Measurements from ENCODE around the gene STAG1.
"Not testable (repeated sequence)": the region's sequence is repeated elsewhere in the genome, so short reads cannot be mapped to it uniquely, and the experiment has no call there.

STAG1 gene

GRCh38 chr3:136783708-136784191, 31.6 kb upstream of the STAG1 start:
- DNase-seq (ENCODE audit: insufficient read length, low spot score), result no peak
- no peak for TF ChIP-seq CTCF (IDR thresholded peaks at IDR 0.05; ENCODE audit: insufficient read depth, missing control alignments)
- FAIRE-seq, result no peak

GRCh38 chr3:136780741-136781140, 28.6 kb upstream of the STAG1 start:
- DNase-seq (ENCODE audit: insufficient read length, low spot score), result no peak
- no peak for TF ChIP-seq CTCF (IDR thresholded peaks at IDR 0.05; ENCODE audit: insufficient read depth, missing control alignments)
- no peak for FAIRE-seq

GRCh38 chr3:136778865-136779264, 26.7 kb upstream of the STAG1 start:
- DNase-seq (ENCODE audit: insufficient read length, low spot score) (no peak), FAIRE-seq (no peak)
- TF ChIP-seq CTCF (IDR thresholded peaks at IDR 0.05; ENCODE audit: insufficient read depth, missing control alignments), result no peak

- no peak for TF ChIP-seq CTCF (IDR thresholded peaks at IDR 0.05; ENCODE audit: insufficient read depth, missing control alignments)
- DNase-seq (ENCODE audit: insufficient read length, low spot score) (no peak), FAIRE-seq (no peak)
These were observed 20.5 kb upstream of the STAG1 start for GRCh38 chr3:136772709-136773108.

- TF ChIP-seq CTCF (IDR thresholded peaks at IDR 0.05; ENCODE audit: insufficient read depth, missing control alignments), result peak; percentile 75
- DNase-seq (ENCODE audit: insufficient read length, low spot score), result not testable (repeated sequence)
These were observed 6.3 kb upstream of the STAG1 start for GRCh38 chr3:136758160-136759102.

GRCh38 chr3:136755192-136755591, 3.0 kb upstream of the STAG1 start:
- TF ChIP-seq CTCF (IDR thresholded peaks at IDR 0.05; ENCODE audit: insufficient read depth, missing control alignments), result no peak
- no peak for DNase-seq (ENCODE audit: insufficient read length, low spot score)
- FAIRE-seq, result no peak

More at GRCh38 chr3:136758160-136759102, 6.3 kb upstream of the STAG1 start:
- not testable (repeated sequence) for FAIRE-seq

Data from D721Med (cell line).